K562 (cell line): ENCODE measurements around the gene TCIRG1. TPM values are rescaled to one million over a fixed set of nuclear protein-coding genes. Genes with fewer than 3 reads are reported as not detected.

Experiments
- BRD4 ChIP-seq: fragments of 200-600 bp; sonication (generic); IDR thresholded peaks from 2 replicates; pipeline ENCODE4 v1.6.1; 2017; ENCODE audit warnings: inconsistent platforms
- CC2D1A ChIP-seq: fragments of 450-650 bp; IDR thresholded peaks from 2 replicates; pipeline ENCODE4 v1.6.1; 2017; ENCODE audit warnings: mild to moderate bottlenecking
- DNMT1 ChIP-seq: fragments of 450-650 bp; IDR thresholded peaks from 2 replicates; pipeline ENCODE4 v1.6.1; 2016; ENCODE audit warnings: antibody characterized with exemption, mild to moderate bottlenecking
- HDGF ChIP-seq: fragments of 450-650 bp; IDR thresholded peaks from 2 replicates; pipeline ENCODE4 v1.6.1; 2016
- KLF10 ChIP-seq: fragments of 250-450 bp; sonication (Bioruptor Pico); IDR thresholded peaks from 2 replicates; pipeline ENCODE4 v1.6.1; 2021; ENCODE audit warnings: matching md5 sums
- LCOR ChIP-seq: sonication (generic); formaldehyde crosslinking; IDR thresholded peaks from 2 replicates; pipeline ENCODE4 v1.8.0; 2022; ENCODE audit warnings: mild to moderate bottlenecking, missing genetic modification reagents
- LEF1 ChIP-seq: fragments of 450-650 bp; IDR thresholded peaks from 2 replicates; pipeline ENCODE4 v1.6.1; 2016; ENCODE audit warnings: mild to moderate bottlenecking
- MBD1 ChIP-seq: fragments of 250-450 bp; sonication (Bioruptor Pico); IDR thresholded peaks from 2 replicates; pipeline ENCODE4 v1.8.0; 2022; ENCODE audit warnings: inconsistent platforms
- PCBP2 ChIP-seq: fragments of 200-400 bp; formaldehyde crosslinking; IDR thresholded peaks from 2 replicates; pipeline ENCODE4 v1.6.1; 2018; ENCODE audit warnings: low read length, low read depth, mild to moderate bottlenecking, moderate library complexity; ENCODE audit not compliant: poor library complexity, severe bottlenecking
- PHB ChIP-seq: fragments of 250-450 bp; sonication (Bioruptor Pico); IDR thresholded peaks from 2 replicates; pipeline ENCODE4 v1.5.0; 2021
- POLR2A ChIP-seq: fragments of 450-650 bp; conservative IDR thresholded peaks from 2 replicates; pipeline ENCODE4 v1.6.1; 2016
- RAD51 ChIP-seq: fragments of 450-650 bp; IDR thresholded peaks from 2 replicates; pipeline ENCODE4 v1.7.1; 2016; ENCODE audit warnings: low read depth, mild to moderate bottlenecking, borderline replicate concordance
- SAFB ChIP-seq: fragments of 200-400 bp; formaldehyde crosslinking; IDR thresholded peaks from 2 replicates; pipeline ENCODE4 v1.6.1; 2017; ENCODE audit warnings: low read depth, low read length, borderline replicate concordance
- THAP7 ChIP-seq: fragments of 250-450 bp; sonication (Bioruptor Pico); IDR thresholded peaks from 2 replicates; pipeline ENCODE4 v1.5.0; 2021
- THRAP3 ChIP-seq: fragments of 450-650 bp; IDR thresholded peaks from 2 replicates; pipeline ENCODE4 v1.6.1; 2016; ENCODE audit warnings: mild to moderate bottlenecking, inconsistent platforms, borderline replicate concordance
- ZNF12 ChIP-seq: sonication (generic); formaldehyde crosslinking; IDR thresholded peaks from 2 replicates; pipeline ENCODE4 v1.4.0; 2020; ENCODE audit warnings: mild to moderate bottlenecking, missing genetic modification reagents
- ZNF318 ChIP-seq, 2 experiments: fragments of 450-650 bp; IDR thresholded peaks; 2 replicates each; pipeline ENCODE4 v1.6.1; 2016; ENCODE audit warnings: mild to moderate bottlenecking in 2 of 2, borderline replicate concordance in 1 of 2, low read depth in 1 of 2, moderate library complexity in 1 of 2
- ZNF57 ChIP-seq: fragments of 450-650 bp; formaldehyde crosslinking; IDR thresholded peaks from 2 replicates; pipeline ENCODE4 v1.4.0; 2020; ENCODE audit warnings: mild to moderate bottlenecking, moderate library complexity
- polyA plus RNA-seq, 8 experiments: library from polyadenylated mRNA; depleted of rRNA in 4 of 8; stranded (reverse) in 5 of 8; unstranded in 3 of 8; fragments of >200 nt; fragmentation: Nextera tagmentation in 2 of 8; fragmentation: Illumina TruSeq in 1 of 8; extraction: Ambion mirVana in 2 of 8; extraction: Trizol in 1 of 8; gene quantifications; 2 replicates each; pipeline versions ENCODE4 v1.2.1 to v1.2.3, GENCODE V29; 2011 to 2014; ENCODE audit warnings: inconsistent platforms in 1 of 8, missing spikeins in 1 of 8
- total RNA-seq, 7 experiments: library from RNA; depleted of rRNA in 6 of 7; stranded (reverse); fragments of >200 nt in 6 of 7; fragmentation: Illumina TruSeq in 2 of 7; extraction: Trizol in 2 of 7; gene quantifications; 2 replicates each; pipeline versions ENCODE4 v1.2.1 to v1.2.3, GENCODE V29; 2011 to 2021; ENCODE audit warnings: low replicate concordance in 1 of 7

TCIRG1 gene
- total and polyA plus RNA-seq, 9 of the 15 experiments (the other 6 are each of a cell fraction or from before 2014, with no cell fraction given) = 0.49 to 143 (median 24.4) TPM

- TF ChIP-seq ZNF318 (IDR thresholded peaks at IDR 0.05; ENCODE audit: borderline replicate concordance in 1 of 2, low read depth in 1 of 2) (no peak), PCBP2 (no peak), HDGF (peak; percentile 91; the same call in 1 of the 2 replicates), MBD1 (CRISPR knock-in tag) (0 out of 2 replicates have a peak, but pooled peaks have one; percentile 22), THAP7 (CRISPR knock-in tag) (no peak), LCOR (peak; percentile 74; the same call in 1 of the 2 replicates), PHB (no peak), ZNF12 (no peak), DNMT1 (peak; percentile 92; the same call in 1 of the 2 replicates), LEF1 (no peak), CC2D1A (no peak), ZNF57 (no peak), RAD51 (peak; percentile 94), THRAP3 (no peak), KLF10 (CRISPR knock-in tag) (no peak), SAFB (no peak), POLR2A (no peak; the same call in 1 of the 2 replicates), BRD4 (no peak)
These were observed 42.0 kb upstream of the TCIRG1 start (continued) for GRCh38 chr11:67996622-67997474.
